HEK293 (cell line): Measurements from ENCODE around the gene CEP41.

Experiments
- CTCF ChIA-PET: fragments of 350-600 bp; formaldehyde crosslinking; extraction: SDS; loops from one replicate; lab custom pipeline; 2021; ENCODE audit warnings: antibody characterized with exemption; lab: Yijun Ruan, JAX
- POLR2A ChIA-PET: fragments of 300-600 bp; formaldehyde crosslinking; extraction: SDS; loops from one replicate; lab custom pipeline; 2020; ENCODE audit warnings: antibody characterized with exemption, inconsistent platforms; lab: Yijun Ruan, JAX
- H3K27ac ChIP-seq: fragments of 200-500 bp; sonication (Bioruptor generic); 2 replicates; pipeline ENCODE4 v1.5.1; 2014; ENCODE audit warnings: low read depth, low read length, control low read depth, inconsistent platforms; ENCODE audit errors: extremely low read depth
- H3K36me3 ChIP-seq, 2 experiments: fragments of 200-500 bp in 1 of 2; sonication (Bioruptor generic) in 1 of 2; 1 replicate in 1 of 2; 2 replicates in 1 of 2; pipeline ENCODE4 v1.5.1; 2014 to 2017; ENCODE audit warnings: inconsistent platforms in 2 of 2, low read length in 2 of 2; ENCODE audit not compliant: control insufficient read depth in 2 of 2, insufficient read depth in 1 of 2
- H3K4me1 ChIP-seq: fragments of 200-500 bp; sonication (Bioruptor generic); 2 replicates; pipeline ENCODE4 v1.5.1; 2014; ENCODE audit warnings: mild to moderate bottlenecking, low read length, inconsistent platforms; ENCODE audit not compliant: control insufficient read depth, insufficient read depth
- H3K4me3 ChIP-seq: 2 replicates; pipeline ENCODE4 v1.5.1; 2011; ENCODE audit warnings: low read depth, mild to moderate bottlenecking, control low read depth, low read length, moderate library complexity
- H3K9me3 ChIP-seq: fragments of 200-500 bp; sonication (Bioruptor generic); 2 replicates; pipeline ENCODE4 v1.5.1; 2014; ENCODE audit warnings: low read depth, low read length, inconsistent platforms; ENCODE audit not compliant: control insufficient read depth, insufficient read depth
- KLF1 ChIP-seq: fragments of 450-650 bp; formaldehyde crosslinking; IDR thresholded peaks from 2 replicates; pipeline ENCODE4 v1.5.1; 2016; ENCODE audit warnings: missing biosample characterization, missing genetic modification characterization
- KLF16 ChIP-seq: fragments of 450-650 bp; formaldehyde crosslinking; IDR thresholded peaks from 2 replicates; pipeline ENCODE4 v1.5.1; 2017; ENCODE audit warnings: missing biosample characterization, missing genetic modification characterization
- TRIM28 ChIP-seq: IDR thresholded peaks from 2 replicates; pipeline ENCODE4 v1.6.1; 2011; ENCODE audit warnings: low read length, control low read depth, borderline replicate concordance
- ZFP41 ChIP-seq: fragments of 450-650 bp; formaldehyde crosslinking; IDR thresholded peaks from 2 replicates; pipeline ENCODE4 v1.5.1; 2016; ENCODE audit warnings: missing biosample characterization, missing genetic modification characterization, borderline replicate concordance
- ZIC2 ChIP-seq: fragments of 450-650 bp; formaldehyde crosslinking; IDR thresholded peaks from 2 replicates; pipeline ENCODE4 v1.5.1; 2016; ENCODE audit warnings: missing biosample characterization, missing genetic modification characterization
- ZNF19 ChIP-seq: fragments of 450-650 bp; formaldehyde crosslinking; IDR thresholded peaks from 2 replicates; pipeline ENCODE4; 2016; ENCODE audit warnings: missing biosample characterization, missing genetic modification characterization, low read depth
- ZNF24 ChIP-seq: fragments of 450-650 bp; formaldehyde crosslinking; IDR thresholded peaks from 2 replicates; pipeline ENCODE4 v1.5.1; 2016; ENCODE audit warnings: missing biosample characterization, missing genetic modification characterization
- ZNF280D ChIP-seq: fragments of 450-650 bp; formaldehyde crosslinking; IDR thresholded peaks from 2 replicates; pipeline ENCODE4 v1.5.1; 2016; ENCODE audit warnings: missing biosample characterization, missing genetic modification characterization
- ZNF354C ChIP-seq: fragments of 450-650 bp; formaldehyde crosslinking; IDR thresholded peaks from 2 replicates; pipeline ENCODE4 v1.5.1; 2016; ENCODE audit warnings: missing biosample characterization, missing genetic modification characterization, low read depth, borderline replicate concordance
- ZNF660 ChIP-seq: fragments of 450-650 bp; IDR thresholded peaks from 2 replicates; pipeline ENCODE4 v1.5.1; 2018; ENCODE audit warnings: missing biosample characterization, mild to moderate bottlenecking, missing genetic modification characterization
- ZNF791 ChIP-seq: fragments of 450-650 bp; formaldehyde crosslinking; IDR thresholded peaks from 2 replicates; pipeline ENCODE4 v1.5.1; 2016; ENCODE audit warnings: missing biosample characterization, missing genetic modification characterization
- TF ChIP-seq, protein P1 (sequence below): fragments of 450-650 bp; formaldehyde crosslinking; IDR thresholded peaks from 2 replicates; pipeline ENCODE4 v1.5.1; 2016; ENCODE audit warnings: missing biosample characterization, missing genetic modification characterization
- TF ChIP-seq, protein P2 (sequence below): fragments of 450-650 bp; formaldehyde crosslinking; IDR thresholded peaks from 2 replicates; pipeline ENCODE4 v1.5.1; 2017; ENCODE audit warnings: missing biosample characterization, missing genetic modification characterization
- TF ChIP-seq, protein P3 (sequence below): fragments of 450-650 bp; formaldehyde crosslinking; IDR thresholded peaks from 2 replicates; pipeline ENCODE4 v1.5.1; 2017; ENCODE audit warnings: missing biosample characterization, mild to moderate bottlenecking, missing genetic modification characterization, moderate library complexity

CEP41 gene

GRCh38 chr7:130380861-130381455 is 59.9 kb downstream of the CEP41 start (continued):
- TF ChIP-seq KLF16 (tag by site-specific recombination), result no peak
- no peak for TF ChIP-seq KLF1
- no peak for TF ChIP-seq ZFP41
- TF ChIP-seq ZNF280D, result no peak
- no peak for TF ChIP-seq ZNF660 (tag by site-specific recombination)
- no peak for TF ChIP-seq ZNF24 (tag by site-specific recombination)
- no peak for TF ChIP-seq ZNF19 (tag by site-specific recombination)
- TF ChIP-seq, protein P1, sequence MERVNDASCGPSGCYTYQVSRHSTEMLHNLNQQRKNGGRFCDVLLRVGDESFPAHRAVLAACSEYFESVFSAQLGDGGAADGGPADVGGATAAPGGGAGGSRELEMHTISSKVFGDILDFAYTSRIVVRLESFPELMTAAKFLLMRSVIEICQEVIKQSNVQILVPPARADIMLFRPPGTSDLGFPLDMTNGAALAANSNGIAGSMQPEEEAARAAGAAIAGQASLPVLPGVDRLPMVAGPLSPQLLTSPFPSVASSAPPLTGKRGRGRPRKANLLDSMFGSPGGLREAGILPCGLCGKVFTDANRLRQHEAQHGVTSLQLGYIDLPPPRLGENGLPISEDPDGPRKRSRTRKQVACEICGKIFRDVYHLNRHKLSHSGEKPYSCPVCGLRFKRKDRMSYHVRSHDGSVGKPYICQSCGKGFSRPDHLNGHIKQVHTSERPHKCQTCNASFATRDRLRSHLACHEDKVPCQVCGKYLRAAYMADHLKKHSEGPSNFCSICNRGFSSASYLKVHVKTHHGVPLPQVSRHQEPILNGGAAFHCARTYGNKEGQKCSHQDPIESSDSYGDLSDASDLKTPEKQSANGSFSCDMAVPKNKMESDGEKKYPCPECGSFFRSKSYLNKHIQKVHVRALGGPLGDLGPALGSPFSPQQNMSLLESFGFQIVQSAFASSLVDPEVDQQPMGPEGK (tag by site-specific recombination), result no peak
- TF ChIP-seq ZNF791 (tag by site-specific recombination), result no peak
- TF ChIP-seq ZNF354C, result no peak

- H3K36me3 ChIP-seq, result no peaks in the 10 kb centered on the region
- H3K4me3 ChIP-seq, result no peak within 1 kb of the TSS
- no peaks in the 10 kb centered on the region for H3K4me1 ChIP-seq
- ChIA-PET POLR2A (no interaction called here), CTCF (interaction anchor here (0.6 to 0.7 kb wide), 2 partner anchors 156 to 627 kb away, joined by 3 to 5 read pairs; no protein-coding TSS in a partner anchor)
- no peak within 1 kb of the TSS for H3K27ac ChIP-seq
- H3K9me3 ChIP-seq, result no peaks in the 10 kb centered on the region
- TF ChIP-seq ZIC2, result peak; percentile 28; the same call in 1 of the 2 replicates
- TF ChIP-seq, protein P2, sequence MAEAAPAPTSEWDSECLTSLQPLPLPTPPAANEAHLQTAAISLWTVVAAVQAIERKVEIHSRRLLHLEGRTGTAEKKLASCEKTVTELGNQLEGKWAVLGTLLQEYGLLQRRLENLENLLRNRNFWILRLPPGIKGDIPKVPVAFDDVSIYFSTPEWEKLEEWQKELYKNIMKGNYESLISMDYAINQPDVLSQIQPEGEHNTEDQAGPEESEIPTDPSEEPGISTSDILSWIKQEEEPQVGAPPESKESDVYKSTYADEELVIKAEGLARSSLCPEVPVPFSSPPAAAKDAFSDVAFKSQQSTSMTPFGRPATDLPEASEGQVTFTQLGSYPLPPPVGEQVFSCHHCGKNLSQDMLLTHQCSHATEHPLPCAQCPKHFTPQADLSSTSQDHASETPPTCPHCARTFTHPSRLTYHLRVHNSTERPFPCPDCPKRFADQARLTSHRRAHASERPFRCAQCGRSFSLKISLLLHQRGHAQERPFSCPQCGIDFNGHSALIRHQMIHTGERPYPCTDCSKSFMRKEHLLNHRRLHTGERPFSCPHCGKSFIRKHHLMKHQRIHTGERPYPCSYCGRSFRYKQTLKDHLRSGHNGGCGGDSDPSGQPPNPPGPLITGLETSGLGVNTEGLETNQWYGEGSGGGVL (tag by site-specific recombination), result 0 out of 2 replicates have a peak, but pooled peaks have one; percentile 9
- TF ChIP-seq, protein P3, sequence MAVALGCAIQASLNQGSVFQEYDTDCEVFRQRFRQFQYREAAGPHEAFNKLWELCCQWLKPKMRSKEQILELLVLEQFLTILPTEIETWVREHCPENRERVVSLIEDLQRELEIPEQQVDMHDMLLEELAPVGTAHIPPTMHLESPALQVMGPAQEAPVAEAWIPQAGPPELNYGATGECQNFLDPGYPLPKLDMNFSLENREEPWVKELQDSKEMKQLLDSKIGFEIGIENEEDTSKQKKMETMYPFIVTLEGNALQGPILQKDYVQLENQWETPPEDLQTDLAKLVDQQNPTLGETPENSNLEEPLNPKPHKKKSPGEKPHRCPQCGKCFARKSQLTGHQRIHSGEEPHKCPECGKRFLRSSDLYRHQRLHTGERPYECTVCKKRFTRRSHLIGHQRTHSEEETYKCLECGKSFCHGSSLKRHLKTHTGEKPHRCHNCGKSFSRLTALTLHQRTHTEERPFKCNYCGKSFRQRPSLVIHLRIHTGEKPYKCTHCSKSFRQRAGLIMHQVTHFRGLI, result no peak
- TF ChIP-seq TRIM28, result no peak
- TF ChIP-seq, all 188 proteins: peak for 2
Measured at GRCh38 chr7:130379921-130380860, 60.6 kb downstream of the CEP41 start, which contains the start of gene CPA1. Gene CPA1, plus strand, starts transcription at chr7:130380494. Its CDS starts 27 bp downstream, at chr7:130380521.
